HG02623 (cell line): ENCODE data around the gene POU6F2.
A peak's percentile ranks its signal among the peaks of the same experiment; 100 is the strongest.

Experiments
- ATAC-seq: cut with Tn5 transposase; IDR thresholded peaks from one replicate; pipeline ENCODE4 v1.9.1; 2021; ENCODE audit warnings: moderate library complexity; ENCODE audit not compliant: unreplicated experiment

The POU6F2 gene

DNA sequence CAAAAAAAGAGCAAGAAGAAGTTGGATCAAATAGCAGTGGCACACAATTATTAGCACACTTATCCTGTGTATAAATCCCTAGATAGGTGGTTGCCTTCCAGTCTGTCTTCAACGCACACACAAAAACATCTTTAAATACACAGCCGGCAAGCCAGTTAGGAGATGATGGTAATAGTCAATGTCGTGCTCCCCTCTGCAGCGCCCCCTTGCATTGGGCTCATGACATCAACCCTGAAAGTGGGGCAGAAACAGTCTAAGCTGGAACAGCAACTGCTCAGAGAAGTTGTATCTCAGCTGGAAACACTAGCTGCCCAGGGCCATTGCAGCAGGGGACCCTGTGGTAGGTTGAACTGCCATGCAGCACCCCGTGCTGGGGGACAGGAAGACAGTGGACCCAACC, 409.0 kb downstream of the POU6F2 start:
- no peak for ATAC-seq

DNA sequence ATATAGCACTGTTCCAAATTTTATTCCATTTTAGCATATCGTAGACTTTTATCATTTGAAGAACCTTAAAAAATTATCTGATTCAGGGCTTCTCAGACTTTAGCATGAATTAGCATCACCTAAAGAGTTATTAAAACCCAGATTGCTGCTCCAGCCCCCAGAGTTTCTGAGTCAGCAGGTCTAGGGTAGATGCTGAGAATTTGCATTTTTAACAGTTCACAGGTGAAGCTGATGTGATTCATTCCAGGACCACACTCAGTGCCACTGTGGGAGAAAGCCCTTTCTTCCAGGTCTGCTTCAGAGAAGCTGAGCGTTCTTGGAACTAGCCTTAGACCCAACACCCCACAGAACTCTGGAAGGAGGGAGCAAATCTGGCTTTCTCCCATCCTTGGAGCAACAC, 414.4 kb downstream of the POU6F2 start:
- no peak for ATAC-seq

- no peak for ATAC-seq
Observed at GRCh38 chr7:39394105-39394680, 416.5 kb downstream of the POU6F2 start.

GRCh38 chr7:39399458-39399857, 421.7 kb downstream of the POU6F2 start:
- ATAC-seq = no peak

DNA sequence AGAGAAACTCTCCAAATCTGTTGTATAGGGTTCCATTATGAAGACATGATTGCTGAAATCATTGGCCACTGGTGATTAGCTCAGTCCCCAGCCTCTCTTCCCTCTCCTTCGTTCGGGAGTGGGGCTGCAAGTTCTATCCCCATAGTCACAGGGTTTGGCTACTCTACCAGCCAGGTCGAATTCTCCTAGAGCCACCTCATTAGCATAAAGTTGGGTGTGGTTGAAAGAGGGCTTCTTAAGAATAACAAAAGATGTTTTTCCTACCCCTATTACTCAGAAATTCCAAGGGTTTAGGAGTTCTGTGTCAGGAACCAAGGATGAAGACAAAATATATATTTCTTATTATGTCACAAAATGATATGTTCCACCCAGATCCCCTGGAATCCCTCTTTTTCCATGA, 422.3 kb downstream of the POU6F2 start:
- ATAC-seq = no peak

GRCh38 chr7:39400836-39401235, 423.1 kb downstream of the POU6F2 start:
- no peak for ATAC-seq

DNA sequence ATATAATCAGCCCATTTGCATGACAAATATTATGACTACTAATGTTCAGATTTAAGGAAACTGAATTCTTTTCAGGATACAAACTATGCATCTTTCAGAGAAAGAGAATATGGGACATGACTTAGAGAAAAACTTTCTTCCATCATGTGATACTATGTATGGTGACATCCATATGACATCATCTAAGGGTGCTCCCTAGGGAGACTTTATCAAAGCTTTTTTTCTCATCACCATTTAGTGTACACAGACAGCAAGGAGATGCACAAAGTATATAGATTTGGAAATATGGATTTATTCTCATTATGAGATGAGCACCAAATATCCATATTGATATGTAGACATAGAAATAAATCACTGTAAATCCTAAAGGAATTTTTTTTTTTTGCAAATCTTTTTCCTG, 424.3 kb downstream of the POU6F2 start:
- no peak for ATAC-seq

DNA sequence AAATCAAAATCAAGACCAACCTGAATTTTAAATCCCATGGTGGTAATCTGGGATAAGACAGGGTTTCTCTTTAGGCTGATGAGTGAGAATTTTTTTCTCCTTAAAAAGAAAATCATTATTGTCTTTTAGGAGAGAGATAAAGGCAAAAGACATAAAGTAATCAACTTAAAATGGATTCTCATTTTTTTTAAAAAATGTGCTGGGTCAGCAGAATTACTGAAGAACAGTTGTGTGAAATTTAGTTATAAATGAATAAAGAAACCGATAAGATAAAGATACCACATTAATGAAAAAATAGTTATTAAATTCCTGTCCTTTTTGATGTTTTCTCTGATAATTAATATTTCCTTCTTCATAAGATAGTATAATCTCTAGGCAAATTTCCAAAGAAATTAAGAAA, 427.2 kb downstream of the POU6F2 start:
- no peak for ATAC-seq

GRCh38 chr7:39405581-39405980, 427.9 kb downstream of the POU6F2 start:
- no peak for ATAC-seq

- no peak for ATAC-seq
Observed at GRCh38 chr7:39406467-39406866, 428.8 kb downstream of the POU6F2 start.

GRCh38 chr7:39407137-39407536, 429.4 kb downstream of the POU6F2 start:
- ATAC-seq = no peak

GRCh38 chr7:39407723-39408122, 430.0 kb downstream of the POU6F2 start:
- ATAC-seq = no peak

DNA sequence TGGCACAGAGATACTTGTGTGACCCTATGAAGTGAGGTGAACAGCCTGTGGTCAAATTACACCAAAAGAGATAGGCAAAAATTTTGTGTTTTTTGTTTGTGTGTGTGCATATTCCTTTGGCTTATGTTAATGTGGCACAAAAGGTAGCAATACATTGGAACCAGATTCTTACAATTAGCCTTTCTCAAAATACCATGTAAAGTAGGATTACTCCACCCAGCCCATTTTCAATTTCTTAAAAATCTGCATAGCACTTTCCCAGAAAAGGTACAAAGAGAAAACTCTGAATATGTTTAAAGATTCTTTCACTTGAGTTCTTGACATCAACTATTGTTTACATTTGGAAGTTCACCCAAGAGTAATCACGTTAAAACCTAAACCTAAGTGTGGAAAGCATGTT, 431.2 kb downstream of the POU6F2 start:
- ATAC-seq = no peak

DNA sequence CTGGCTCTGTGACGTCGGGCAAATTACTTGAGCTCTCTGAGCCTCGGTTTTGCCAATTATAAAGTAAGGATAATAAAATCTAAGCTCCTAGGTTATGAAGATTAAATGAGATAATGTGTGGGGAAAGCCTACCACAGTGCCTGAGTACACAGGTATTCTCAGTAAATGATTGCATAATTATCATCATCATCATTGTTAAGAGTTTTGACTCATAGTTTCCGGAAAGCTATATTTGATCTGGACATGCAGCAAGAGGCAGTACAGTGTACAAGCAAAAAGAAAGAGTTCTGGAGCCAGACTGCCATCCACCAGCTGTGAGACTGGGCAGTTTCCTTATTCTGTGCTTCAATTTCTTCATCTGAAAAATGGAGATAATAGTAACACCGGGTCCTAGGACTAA, 432.9 kb downstream of the POU6F2 start:
- no peak for ATAC-seq

DNA sequence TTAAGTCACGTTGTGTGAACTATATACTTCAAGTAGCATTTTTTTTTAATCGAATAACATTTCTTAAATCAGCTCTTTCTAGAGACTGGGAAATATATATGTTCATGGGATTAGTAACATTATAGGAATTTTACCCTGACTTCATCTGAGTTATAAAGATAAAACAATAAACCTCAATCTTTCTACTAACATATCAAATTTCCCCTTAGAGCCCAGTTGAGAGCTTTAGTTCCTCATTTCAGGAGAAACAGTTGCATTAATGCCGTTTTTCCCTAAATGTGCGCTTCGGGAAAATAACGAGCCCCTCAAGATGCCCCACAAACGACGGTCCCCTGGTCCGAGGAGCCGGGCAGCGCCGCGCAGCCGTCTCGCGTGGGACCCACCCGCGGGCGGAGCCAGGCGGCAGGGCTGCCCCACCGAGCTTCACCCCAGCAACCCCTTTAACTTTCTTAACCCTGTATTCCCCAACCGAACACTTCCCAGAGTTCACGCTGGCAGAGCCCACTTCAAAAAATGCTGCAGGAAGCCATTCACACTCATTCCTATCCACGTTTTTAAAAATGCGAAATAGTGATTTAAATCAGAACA, 436.0 kb downstream of the POU6F2 start:
- no peak for ATAC-seq

- peak; percentile 78 for ATAC-seq
Observed at GRCh38 chr7:39414224-39415035, 436.7 kb downstream of the POU6F2 start.

DNA sequence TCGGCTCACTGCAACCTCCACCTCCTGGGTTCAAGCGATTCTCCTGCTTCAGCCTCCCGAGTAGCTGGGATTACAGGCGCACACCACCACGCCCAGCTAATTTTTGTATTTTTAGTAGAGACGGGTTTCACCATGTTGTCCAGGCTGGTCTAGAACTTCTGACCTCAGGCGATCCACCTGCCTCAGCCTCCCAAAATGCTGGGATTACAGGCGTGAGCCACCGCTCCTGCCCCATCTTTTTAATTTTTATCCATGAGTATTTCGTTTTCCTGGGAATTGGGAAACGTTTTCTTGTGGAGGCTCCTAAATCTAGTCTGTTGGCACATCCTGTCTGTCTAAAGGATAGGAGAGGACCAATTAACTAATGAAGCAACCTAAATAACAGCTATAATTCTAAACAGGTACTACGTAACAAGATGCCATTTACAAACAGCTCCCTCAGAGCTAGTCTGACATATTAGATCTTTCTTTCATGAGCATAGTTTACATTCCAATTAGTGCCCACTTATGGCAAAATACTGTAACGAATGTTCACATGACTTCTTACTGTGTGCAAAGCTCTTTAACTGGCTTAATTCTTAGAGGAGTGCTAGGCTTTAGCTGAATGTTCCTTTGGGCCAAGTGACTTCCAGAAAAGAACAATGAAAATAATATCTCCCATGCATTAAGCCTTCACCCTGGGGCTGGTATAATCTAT, 437.5 kb downstream of the POU6F2 start:
- no peak for ATAC-seq

GRCh38 chr7:39416866-39417265, 439.2 kb downstream of the POU6F2 start:
- ATAC-seq = no peak

DNA sequence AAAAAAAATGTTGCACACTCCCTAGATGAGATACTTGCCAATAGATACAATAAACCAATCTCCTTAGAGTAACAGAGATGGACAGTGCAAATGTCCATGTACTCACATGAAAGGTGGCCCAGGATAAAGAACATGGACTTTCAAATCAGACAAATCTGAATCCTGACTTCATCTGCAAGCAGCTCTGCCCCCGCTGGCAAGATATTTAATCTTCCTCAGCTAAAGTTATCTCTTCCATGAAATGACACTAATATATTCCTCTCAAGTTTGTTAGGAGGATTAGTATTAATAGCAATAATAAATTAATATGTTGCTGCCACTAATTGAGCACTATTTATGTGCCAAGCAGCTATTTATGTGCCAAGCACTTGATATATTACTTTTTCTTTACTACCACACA, 439.9 kb downstream of the POU6F2 start:
- ATAC-seq = no peak

DNA sequence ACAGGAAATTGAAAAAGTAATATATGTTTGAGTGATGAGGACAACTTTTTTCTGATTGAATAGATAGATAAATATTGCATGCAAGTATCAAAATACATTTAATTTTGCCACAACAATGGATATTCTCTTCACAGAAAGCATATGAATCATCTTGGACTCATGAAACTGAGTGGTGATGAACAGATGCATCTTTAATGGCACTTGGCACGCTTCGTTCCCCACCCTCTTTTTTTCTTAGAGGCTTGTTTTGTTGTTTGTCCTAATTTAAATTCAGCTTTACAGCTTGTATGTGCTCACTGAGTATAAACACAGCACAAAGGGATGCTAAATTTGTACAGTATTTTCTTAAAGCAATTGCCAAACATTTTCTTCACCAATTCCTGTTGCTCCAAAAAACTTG, 443.5 kb downstream of the POU6F2 start:
- ATAC-seq = no peak

- no peak for ATAC-seq
Observed at GRCh38 chr7:39421661-39422060, 444.0 kb downstream of the POU6F2 start.

DNA sequence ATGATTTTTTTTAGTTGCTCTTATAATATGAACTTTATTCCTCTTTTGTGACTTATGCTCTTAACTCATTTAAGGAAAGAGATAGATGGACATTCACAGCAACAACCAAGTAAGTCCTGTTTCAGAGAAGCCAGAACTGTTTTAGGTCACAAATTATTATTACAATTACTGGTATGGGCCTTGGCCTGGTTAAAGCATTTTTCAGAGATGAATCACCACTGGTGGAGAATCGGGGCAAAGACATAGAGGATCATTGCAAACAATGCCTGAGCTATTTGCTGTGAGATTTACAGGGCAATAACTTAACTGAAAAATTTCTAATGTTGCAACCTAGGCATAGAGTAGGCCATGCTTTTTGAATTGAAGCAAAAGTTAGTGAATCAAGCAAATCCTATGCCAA, 450.5 kb downstream of the POU6F2 start:
- no peak for ATAC-seq
